Measurements from ENCODE around the gene PCBP3.
"Not testable (repeated sequence)": the region's sequence is repeated elsewhere in the genome, so short reads cannot be mapped to it uniquely, and the experiment has no call there.

Gene PCBP3

DNA sequence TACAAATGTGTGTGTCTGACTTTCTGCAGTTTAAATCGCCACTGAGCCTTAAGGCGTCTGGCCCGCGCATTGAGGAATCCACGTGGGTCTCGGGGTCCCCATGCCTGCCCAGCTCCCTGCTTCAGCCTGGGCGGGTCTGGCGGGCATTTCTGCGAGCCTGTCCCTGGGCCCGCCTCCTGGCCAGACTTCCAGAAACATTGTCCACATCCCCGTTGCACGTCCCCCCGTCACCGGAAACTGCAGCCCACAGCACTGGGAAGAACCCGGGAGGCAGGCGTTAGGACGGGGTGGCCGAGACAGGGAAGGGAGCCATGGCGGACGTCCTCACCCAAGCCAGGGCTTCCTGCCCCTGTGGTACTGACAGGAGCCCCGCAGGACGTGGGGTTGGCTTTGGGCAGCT, 225.0 kb downstream of the PCBP3 start:
- DNase-seq, result no peak

DNA sequence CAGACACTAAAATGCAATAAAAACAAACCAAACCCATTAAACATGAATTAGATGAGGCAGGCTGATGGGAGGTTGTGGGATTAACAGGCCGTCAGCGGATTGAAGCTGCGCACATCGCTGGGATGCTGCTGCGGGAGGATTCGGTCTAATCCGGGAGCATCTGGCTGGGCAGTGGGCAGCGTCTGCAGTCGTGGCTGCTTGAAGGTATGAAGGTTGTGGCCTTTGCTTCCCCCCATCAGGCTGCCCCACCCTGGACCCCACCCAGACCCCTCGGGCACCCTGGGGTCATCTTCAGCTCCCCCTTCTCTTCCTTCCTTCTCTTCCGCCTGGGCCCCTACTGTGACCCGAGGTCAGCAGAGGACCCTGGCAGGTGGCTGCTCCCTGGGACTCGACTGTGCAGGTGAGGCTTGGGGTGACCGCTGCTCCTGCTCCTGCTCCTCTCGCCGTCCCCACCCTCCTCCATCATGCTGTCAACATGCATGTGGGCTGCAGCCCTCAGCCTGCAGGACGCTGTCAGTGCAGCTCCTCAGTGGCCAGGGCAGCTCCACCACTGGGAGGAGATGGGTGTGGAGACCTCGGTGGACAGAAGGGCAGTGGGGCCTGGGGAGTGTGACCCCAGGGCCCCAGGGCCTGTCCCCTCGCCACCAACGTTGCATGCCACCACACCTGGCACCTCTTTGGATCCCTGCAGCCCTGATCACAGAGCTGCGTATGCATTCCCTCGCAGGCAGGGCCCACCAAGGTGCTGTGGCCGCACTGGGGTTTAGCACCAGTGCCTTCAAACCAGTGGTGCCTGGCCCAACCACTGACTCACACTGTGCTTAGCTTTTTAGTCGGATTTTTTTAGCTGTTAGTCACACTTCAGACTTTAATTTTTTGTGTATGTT, 225.8 kb downstream of the PCBP3 start:
- no peak for DNase-seq

GRCh38 chr21:45870421-45870820, 226.9 kb downstream of the PCBP3 start:
- no peak for DNase-seq

- no peak for DNase-seq
Measured at GRCh38 chr21:45870851-45871615, 227.5 kb downstream of the PCBP3 start.

GRCh38 chr21:45871616-45872236, 228.2 kb downstream of the PCBP3 start:
- no peak for DNase-seq

- no peak for DNase-seq
Measured at GRCh38 chr21:45872471-45872870, 228.9 kb downstream of the PCBP3 start.

GRCh38 chr21:45872902-45873301, 229.4 kb downstream of the PCBP3 start:
- no peak for DNase-seq

- DNase-seq, result no peak
Measured at GRCh38 chr21:45873418-45873817, 229.9 kb downstream of the PCBP3 start.

GRCh38 chr21:45873866-45874265, 230.3 kb downstream of the PCBP3 start:
- DNase-seq, result no peak

DNA sequence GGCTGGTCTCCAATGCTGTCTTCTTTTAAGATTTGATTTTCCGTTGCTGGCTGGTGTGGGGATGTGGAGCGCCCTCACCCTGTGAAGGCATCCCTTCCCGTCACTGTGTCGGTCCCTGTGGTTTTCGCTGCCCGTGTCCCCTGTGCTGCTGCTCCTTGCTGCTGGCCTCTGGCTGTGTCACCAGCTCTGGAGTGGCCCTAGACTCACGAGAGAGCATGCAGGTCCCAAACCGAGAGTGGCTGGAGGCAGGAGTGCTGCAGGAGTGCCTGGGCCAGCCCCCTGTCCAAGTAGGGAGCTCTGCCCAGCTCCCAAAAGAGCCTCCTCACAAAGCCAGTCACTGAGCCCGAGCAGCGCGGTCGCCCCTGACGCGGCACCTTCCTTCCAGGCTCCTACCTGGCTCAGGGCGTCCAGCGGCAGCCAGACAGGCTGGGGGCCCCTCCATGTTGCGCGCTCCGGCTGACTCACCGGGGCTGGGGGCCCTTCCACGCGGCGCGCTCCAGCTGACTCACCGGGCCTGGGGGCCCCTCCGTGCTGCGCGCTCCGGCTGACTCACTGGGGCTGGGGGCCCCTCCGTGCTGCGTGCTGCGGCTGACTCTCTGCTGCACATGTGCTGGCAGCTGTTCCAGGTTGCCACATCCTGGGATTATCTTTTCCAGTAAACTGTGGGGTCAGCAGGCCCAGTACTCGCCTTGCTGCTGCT, 231.3 kb downstream of the PCBP3 start:
- peak; percentile 42 for DNase-seq

DNA sequence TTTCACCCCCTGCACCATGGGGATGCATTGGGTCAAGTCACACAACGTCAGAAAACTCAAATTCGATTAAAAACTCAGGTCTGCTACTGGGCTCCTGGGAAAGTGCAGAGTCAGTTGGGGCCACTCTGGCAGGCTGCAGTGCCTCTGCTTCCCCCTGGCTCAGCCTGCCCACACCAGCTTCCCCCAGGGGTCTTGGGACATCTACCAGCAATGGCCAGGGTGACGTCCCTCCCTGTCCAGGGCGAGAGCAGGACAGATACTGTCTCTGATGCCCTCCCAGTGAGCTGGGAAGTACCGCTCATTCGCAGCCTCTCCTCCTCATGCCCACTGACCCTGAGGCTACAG, 231.9 kb downstream of the PCBP3 start:
- DNase-seq, result no peak

DNA sequence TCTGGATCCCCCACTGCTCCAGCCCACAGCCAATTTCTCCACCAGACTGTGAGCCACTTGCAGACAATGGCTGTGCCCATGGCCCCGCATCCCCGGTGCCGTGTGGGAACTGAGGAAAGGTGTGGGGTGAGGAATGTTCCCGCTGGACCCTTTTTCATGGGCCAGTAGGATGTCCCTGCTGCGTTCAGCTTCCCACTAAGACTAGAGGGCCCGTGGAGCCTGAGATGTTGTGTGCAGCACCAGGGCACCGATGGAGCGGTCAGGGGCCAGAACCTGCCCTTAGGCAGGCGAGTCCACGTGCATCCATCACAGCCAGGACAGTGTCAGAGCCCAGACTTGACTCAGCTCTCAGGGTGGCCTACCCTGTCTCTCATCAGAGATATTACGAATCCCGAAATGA, 232.4 kb downstream of the PCBP3 start:
- DNase-seq, result no peak

DNA sequence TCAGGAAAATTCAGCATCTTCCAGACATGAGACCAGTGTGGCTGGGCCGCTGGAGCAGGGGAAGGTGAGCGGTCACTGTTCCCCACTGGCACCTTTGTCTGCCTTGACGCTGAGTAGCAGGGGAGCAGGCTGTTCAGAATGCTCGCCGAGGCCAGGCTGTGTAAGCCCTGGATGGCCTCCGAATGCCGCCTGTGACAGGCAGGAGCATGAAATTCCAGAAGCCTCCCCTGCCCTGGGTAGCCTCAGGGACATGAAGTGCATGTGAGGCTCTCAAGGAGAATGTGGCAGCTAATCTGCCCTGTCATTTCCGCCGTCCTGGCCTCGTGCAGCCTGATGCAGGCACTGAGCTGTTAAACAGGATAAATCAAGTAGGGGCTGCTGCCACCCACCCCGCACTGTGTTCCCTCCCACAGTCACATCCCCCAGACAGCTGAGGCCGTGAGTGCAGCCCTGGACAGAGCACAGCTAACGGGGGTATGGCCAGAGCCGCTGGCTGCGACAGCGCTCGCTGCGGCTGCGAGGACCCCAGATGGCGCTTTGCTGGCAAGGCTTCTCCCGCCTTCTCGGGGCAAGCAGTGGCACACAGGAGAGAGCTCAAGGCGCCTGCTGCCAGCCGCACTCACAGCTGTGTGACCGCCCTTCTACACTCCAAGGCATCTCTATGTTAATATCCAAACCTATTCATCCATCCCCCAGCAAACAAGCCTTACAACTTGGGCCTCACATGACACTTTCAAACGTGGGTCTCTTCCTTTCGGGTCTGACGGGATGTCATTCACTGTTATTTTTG, 233.1 kb downstream of the PCBP3 start:
- DNase-seq, result peak; percentile 3

DNA sequence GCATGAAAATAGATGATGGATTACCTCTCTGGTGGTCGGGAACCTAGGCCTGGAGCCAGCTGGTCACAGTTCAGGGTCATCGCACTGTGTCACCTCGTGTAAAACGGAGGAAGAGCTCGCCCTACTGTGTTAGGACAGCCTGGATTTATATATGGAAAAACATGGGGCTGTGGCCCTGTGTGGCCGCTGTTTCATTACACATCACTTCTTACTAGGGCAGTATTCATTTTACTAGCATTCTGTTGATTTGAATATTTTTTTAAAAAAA, 233.6 kb downstream of the PCBP3 start:
- DNase-seq, result no peak

GRCh38 chr21:45877821-45878469, 234.4 kb downstream of the PCBP3 start:
- no peak for DNase-seq

DNA sequence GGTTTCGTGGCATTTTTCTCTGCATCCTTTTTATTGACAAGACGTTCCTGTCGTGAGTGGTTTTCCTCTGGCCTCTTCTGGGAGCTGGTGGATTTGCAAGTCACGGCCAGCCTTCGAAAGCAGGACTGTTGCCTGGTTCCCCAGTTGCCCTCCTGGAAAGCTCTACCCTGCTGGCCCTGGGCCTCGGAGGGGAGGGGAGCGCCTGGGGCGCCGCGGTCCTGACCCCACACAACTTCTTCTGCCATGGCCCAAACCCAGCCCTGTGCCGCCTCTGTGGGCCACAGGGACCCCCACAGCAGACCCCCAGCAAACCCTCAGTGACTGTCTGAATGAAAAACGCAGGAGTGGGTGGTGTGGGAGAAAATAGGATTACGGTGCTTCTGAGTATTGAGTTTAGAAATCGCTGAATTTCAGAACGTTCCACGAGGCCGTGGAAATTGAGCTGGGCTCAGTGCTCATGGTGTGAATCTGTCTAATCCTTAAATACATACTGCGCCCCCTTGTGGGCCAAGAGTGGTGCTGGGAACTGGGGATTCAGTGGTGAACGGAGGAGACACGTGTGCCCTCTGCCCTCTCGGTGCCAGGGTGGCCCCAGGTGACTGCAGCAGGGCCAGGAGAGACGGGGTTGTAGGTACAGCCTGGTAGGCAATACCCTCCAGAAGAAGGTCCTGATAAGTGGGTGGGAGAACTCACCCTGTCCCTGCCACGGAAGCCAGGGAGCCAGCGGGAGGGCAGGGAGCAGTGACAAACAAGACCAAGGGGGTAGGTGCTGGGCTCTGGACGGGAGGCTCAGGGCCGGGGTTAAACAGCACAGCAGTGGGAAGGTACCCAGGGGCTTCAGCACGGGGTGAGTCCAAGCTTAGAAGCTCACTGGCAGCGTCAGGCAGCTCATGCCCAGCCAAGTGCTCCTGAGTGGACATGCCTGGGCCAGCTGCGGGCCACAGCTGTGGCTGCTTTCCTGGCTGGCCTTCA, 236.9 kb downstream of the PCBP3 start:
- DNase-seq, result peak; percentile 29

DNA sequence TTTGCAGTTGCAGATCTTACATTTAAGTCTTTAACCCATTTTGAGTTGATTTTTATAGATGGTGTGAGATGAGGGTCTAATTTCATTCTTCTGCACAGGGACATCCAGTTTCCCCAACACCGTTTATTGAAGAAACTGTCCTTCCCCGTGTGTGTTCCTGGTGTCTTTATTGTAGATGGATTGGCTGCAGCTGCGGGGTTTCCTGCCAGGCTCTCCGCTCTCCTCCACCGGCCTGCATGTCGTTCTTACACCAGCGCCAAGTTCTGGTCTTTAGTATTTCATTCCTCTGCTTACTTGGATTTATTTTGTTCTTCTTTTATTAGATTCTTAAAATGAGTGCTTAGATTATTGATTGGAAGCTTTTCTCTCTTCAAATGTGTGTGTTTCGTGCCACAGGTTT, 239.1 kb downstream of the PCBP3 start:
- no peak for DNase-seq

- DNase-seq, result no peak
Measured at GRCh38 chr21:45883090-45883489, 239.6 kb downstream of the PCBP3 start.

GRCh38 chr21:45885597-45885929, 242.0 kb downstream of the PCBP3 start:
- DNase-seq, result no peak

GRCh38 chr21:45885930-45886601, 242.5 kb downstream of the PCBP3 start:
- not testable (repeated sequence) for DNase-seq
